HG02610 (cell line): Measurements from ENCODE around the gene TMEM184A.

Experiments
- ATAC-seq: cut with Tn5 transposase; IDR thresholded peaks from one replicate; pipeline ENCODE4 v1.9.1; 2021; ENCODE audit warnings: mild to moderate bottlenecking, moderate library complexity; ENCODE audit not compliant: unreplicated experiment

The TMEM184A gene

GRCh38 chr7:1553512-1554210, 2.3 kb downstream of the TMEM184A start:
- no peak for ATAC-seq

- ATAC-seq = no peak
Observed at GRCh38 chr7:1552200-1552599, 3.8 kb downstream of the TMEM184A start.

GRCh38 chr7:1550846-1551155, 5.2 kb downstream of the TMEM184A start:
- ATAC-seq = no peak

- no peak for ATAC-seq
Observed at GRCh38 chr7:1550005-1550845, 5.8 kb downstream of the TMEM184A start.

- no peak for ATAC-seq
Observed at GRCh38 chr7:1549357-1550004, 6.5 kb downstream of the TMEM184A start.

- no peak for ATAC-seq
Observed at GRCh38 chr7:1548944-1549343, 7.1 kb downstream of the TMEM184A start.

- ATAC-seq = no peak
Observed at GRCh38 chr7:1548438-1548831, 7.6 kb downstream of the TMEM184A start.

GRCh38 chr7:1547777-1548437, 8.1 kb downstream of the TMEM184A start:
- ATAC-seq = no peak

GRCh38 chr7:1546909-1547776, 8.9 kb downstream of the TMEM184A start:
- no peak for ATAC-seq

- no peak for ATAC-seq
Observed at GRCh38 chr7:1546274-1546908, 9.6 kb downstream of the TMEM184A start.

GRCh38 chr7:1545417-1546246, 10.4 kb downstream of the TMEM184A start:
- ATAC-seq = no peak

GRCh38 chr7:1544896-1545416, 11.0 kb downstream of the TMEM184A start:
- ATAC-seq = no peak

GRCh38 chr7:1544178-1544895, 11.7 kb downstream of the TMEM184A start:
- ATAC-seq = no peak

- no peak for ATAC-seq
Observed at GRCh38 chr7:1543826-1544177, 12.2 kb downstream of the TMEM184A start.

GRCh38 chr7:1542841-1543747, 12.9 kb downstream of the TMEM184A start:
- no peak for ATAC-seq

- ATAC-seq = no peak
Observed at GRCh38 chr7:1542329-1542728, 13.7 kb downstream of the TMEM184A start.

- ATAC-seq = no peak
Observed at GRCh38 chr7:1541431-1542162, 14.4 kb downstream of the TMEM184A start.
